Measurements from ENCODE around the gene VPS39. TPM values are rescaled to one million over a fixed set of nuclear protein-coding genes. Genes with fewer than 3 reads are reported as not detected.

Gene VPS39
- total and polyA plus RNA-seq, 2 of the 13 experiments (the other 11 are each of a cell fraction or from before 2014, with no cell fraction given), result 22.9 to 32.0 TPM

- no peak for TF ChIP-seq ZNF574 (CRISPR knock-in tag; IDR thresholded peaks at IDR 0.05)
- no peak for TF ChIP-seq ZSCAN25 (CRISPR knock-in tag; IDR thresholded peaks at IDR 0.05)
- no peak for TF ChIP-seq RFX3 (CRISPR knock-in tag; IDR thresholded peaks at IDR 0.05)
- TF ChIP-seq AKAP8 (CRISPR knock-in tag; IDR thresholded peaks at IDR 0.05), result no peak
These were observed 19.9 kb upstream of the VPS39 start (continued) for GRCh38 chr15:42228036-42228435.

- in situ Hi-C loops (cut with HindIII; ENCODE audit: extremely low pct_ligation_motif_present, low pct_unique_long_range_greater_than_20kb) (no loop called here), intact Hi-C loops (cut with micrococcal nuclease; ENCODE audit: unreplicated experiment) (loop anchor here (10.0 kb wide), 1 partner anchor 248 kb away; no protein-coding TSS in a partner anchor)
- FAIRE-seq, result no peak
- Histone ChIP-seq H3K4me3 (replicated peaks in 1 of 3; ENCODE audit: insufficient read depth in 1 of 3, low read depth in 2 of 3, low read length in 3 of 3) (no peak overlapping the region), H3K4me2 (ENCODE audit: low read depth, low read length) (no peak overlapping the region), H2AFZ (ENCODE audit: low read length) (no peak overlapping the region), H3K79me2 (ENCODE audit: insufficient read depth, low read length) (no peaks in the 10 kb centered on the region), H4K20me1 (ENCODE audit: insufficient read depth, low read length) (no peaks in the 10 kb centered on the region), H3K27ac (ENCODE audit: extremely low read length, insufficient read depth, low read length) (peak overlapping the region; percentile 71), H3K27me3 (ENCODE audit: control insufficient read depth in 1 of 2, insufficient read depth in 2 of 2, low read length in 2 of 2) (no peaks in the 10 kb centered on the region), H3K36me3 (replicated peaks in 1 of 2; ENCODE audit: control insufficient read depth in 1 of 2, insufficient read depth in 2 of 2, low read length in 2 of 2) (peaks cover 10 to 57% of the 10 kb centered on the region in 2 experiments), H3K9me3 (ENCODE audit: low read length) (no peaks in the 10 kb centered on the region), H3K9ac (ENCODE audit: insufficient read depth, low read depth, low read length) (no peak overlapping the region), H3K4me1 (ENCODE audit: insufficient read depth, low read length) (peaks cover 28% of the 10 kb centered on the region)
- peak; percentile 96 for ATAC-seq
- 58% methylated on average over 5 of the region's 5 CpGs for WGBS (ENCODE audit: low lambda C conversion rate)
- no TSS peak for BruUV-seq (replicated peaks)
- DNase-seq (ENCODE audit: low spot score), result peak; percentile 78
- POLR2A ChIA-PET, result no interaction called here
- CTCF ChIA-PET (ENCODE audit: low intra/inter-chr PET ratio, low total read pairs), result no interaction called here
- TF ChIP-seq MIXL1 (CRISPR knock-in tag; IDR thresholded peaks at IDR 0.05) (no peak), FOXA1 (IDR thresholded peaks at IDR 0.05) (no peak), FOXA1 (CRISPR knock-in tag; IDR thresholded peaks at IDR 0.05) (peak; percentile 52; the same call in 1 of the 2 replicates), MIER3 (CRISPR knock-in tag; IDR thresholded peaks at IDR 0.05; ENCODE audit: borderline replicate concordance) (0 out of 2 replicates have a peak, but pooled peaks have one; percentile 21), HNF4A (CRISPR knock-in tag; IDR thresholded peaks at IDR 0.05) (peak; percentile 48), KAT8 (CRISPR knock-in tag; IDR thresholded peaks at IDR 0.05) (0 out of 2 replicates have a peak, but pooled peaks have one; percentile 13), ZBTB33 (CRISPR knock-in tag; IDR thresholded peaks at IDR 0.05) (peak; percentile 98), ZNF770 (CRISPR knock-in tag; IDR thresholded peaks at IDR 0.05) (no peak), SIX4 (CRISPR knock-in tag; IDR thresholded peaks at IDR 0.05) (no peak), ERF (CRISPR knock-in tag; IDR thresholded peaks at IDR 0.05) (no peak), POGZ (CRISPR knock-in tag; IDR thresholded peaks at IDR 0.05) (peak; percentile 83), STAG1 (CRISPR knock-in tag; IDR thresholded peaks at IDR 0.05) (peak; percentile 44), GLMP (CRISPR knock-in tag; IDR thresholded peaks at IDR 0.05; ENCODE audit: borderline replicate concordance) (no peak), GATAD2A (CRISPR knock-in tag; IDR thresholded peaks at IDR 0.05) (peak; percentile 44; the same call in 1 of the 2 replicates)
These were observed 18.5 kb upstream of the VPS39 start for GRCh38 chr15:42226648-42227047.

All from HepG2 (cell line).